HG03097 (cell line): ENCODE measurements around the gene ITGA7.

Experiments used
- ATAC-seq: cut with Tn5 transposase; IDR thresholded peaks from one replicate; pipeline ENCODE4 v1.9.1; 2021; ENCODE audit not compliant: unreplicated experiment, low FRiP score

The ITGA7 gene

GRCh38 chr12:55736780-55737580 is 29.3 kb upstream of the ITGA7 start:
- no peak for ATAC-seq

DNA sequence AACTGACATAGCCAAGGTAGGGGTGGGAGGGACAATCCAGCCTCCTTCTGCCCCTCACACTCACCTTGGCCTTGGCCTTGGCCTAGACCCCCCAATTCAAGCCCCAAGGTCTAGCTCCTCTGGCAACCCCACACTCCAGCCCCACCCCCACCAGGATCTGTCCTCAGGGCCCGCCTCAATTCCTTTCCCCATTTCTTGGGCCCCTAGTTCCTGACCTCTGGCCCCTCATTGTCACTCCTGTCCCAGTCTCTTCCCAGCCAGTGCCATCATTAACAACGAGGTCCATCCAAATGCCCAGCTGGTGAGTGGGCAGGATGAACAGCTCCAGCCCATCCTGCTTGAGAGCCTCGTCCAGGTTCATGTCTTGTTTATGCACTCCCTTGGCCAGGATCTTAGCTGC is 28.4 kb upstream of the ITGA7 start:
- ATAC-seq, result no peak

GRCh38 chr12:55734595-55734994 is 26.9 kb upstream of the ITGA7 start:
- ATAC-seq, result no peak

DNA sequence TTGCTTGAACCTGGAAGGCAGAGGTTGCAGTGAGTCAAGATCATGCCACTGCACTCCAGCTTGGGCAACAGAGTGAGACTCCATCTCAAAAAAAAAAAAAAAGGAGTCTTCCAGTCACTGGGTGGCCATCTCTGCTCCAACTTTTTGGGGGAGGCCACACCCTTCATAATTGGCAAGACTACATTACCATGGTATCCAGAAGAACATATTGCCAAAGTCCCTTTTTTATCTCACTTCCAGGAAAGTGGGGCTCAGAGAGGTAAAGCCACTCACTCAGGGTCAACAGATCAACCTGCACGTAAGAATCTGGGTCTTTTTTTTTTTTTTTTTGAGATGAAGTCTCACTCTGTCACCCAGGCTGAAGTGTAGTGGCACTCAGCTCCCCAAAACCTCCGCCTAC is 26.2 kb upstream of the ITGA7 start:
- no peak for ATAC-seq

GRCh38 chr12:55733021-55733555 is 25.4 kb upstream of the ITGA7 start:
- ATAC-seq, result no peak

- ATAC-seq, result no peak
These were observed 24.6 kb upstream of the ITGA7 start for GRCh38 chr12:55732288-55732687.

DNA sequence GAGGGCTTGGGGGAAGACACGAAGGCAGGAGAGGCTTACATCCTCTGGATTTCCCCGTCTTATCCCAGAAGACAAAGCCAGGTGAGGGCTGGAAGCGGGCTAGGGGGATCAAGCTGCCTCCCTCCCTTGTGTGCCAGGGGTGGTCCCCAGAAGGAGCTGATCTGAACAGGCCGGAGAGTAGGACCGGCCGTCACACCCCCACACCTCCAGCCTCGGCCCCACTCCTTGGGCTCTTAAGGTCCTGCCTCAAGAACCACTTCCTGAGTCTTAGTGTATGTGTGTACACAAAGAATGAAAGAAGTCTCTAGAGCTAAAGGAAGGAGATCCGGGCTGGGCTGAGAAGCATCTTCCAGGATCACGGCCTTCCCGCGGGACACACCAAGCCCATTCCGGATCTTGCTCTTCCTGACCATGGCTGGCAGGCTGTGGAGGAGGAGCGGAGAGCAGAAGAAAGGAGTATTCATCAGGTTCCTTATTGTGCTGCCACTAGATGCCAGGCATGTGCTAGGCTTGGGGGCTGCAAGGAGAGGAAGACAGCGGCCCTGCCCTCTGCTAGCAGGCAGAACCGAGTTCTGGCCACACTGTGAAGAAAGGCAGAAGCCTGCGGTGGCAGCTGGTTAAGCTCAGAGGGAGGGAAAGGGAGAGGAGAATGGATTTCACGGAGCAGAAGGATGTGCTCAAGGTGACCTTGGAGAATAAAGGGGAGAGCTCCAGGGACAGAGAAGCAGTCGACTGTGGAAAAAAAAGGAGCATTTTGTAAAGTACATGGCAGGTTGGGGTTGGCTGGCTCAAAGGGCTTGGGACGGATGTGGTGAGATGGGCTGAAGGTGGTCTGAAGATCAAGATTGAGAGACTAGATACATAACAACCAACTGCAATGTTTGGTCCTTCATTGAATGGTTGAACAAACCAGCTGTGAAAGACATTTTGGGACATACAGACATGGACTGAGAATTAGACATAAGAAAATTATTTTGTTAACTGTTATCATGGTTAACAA is 22.4 kb upstream of the ITGA7 start:
- peak; percentile 37 for ATAC-seq

- ATAC-seq, result peak; percentile 48
These were observed 21.5 kb upstream of the ITGA7 start, which contains the start of gene CD63 for GRCh38 chr12:55728939-55729818. Gene CD63, minus strand, starts transcription at chr12:55729009. Its CDS starts 668 bp downstream, at chr12:55728341.

GRCh38 chr12:55728186-55728938 is 20.7 kb upstream of the ITGA7 start:
- peak; percentile 11 for ATAC-seq

GRCh38 chr12:55727643-55728185 is 20.0 kb upstream of the ITGA7 start:
- no peak for ATAC-seq

GRCh38 chr12:55726971-55727370 is 19.3 kb upstream of the ITGA7 start:
- no peak for ATAC-seq

- no peak for ATAC-seq
These were observed 17.9 kb upstream of the ITGA7 start for GRCh38 chr12:55725556-55725955.

DNA sequence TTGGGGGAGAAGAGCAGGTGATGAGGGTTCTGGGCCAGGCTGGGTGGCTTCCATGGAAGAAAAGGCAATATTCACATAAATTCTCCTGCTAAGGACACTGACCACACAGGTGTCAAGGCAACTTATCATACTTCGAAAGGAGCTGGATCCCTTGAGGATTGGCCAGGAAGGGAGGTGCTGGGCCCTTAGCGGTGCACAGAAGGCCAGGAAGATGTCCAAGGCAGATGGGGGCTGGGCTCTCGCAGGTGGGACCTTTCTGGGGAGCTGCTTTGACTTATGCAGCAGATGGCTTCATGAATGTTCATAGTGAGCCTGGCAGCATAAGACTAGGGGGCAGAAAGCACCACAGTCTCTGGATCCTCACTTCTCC is 17.2 kb upstream of the ITGA7 start:
- no peak for ATAC-seq

GRCh38 chr12:55724226-55724939 is 16.7 kb upstream of the ITGA7 start:
- ATAC-seq, result no peak

DNA sequence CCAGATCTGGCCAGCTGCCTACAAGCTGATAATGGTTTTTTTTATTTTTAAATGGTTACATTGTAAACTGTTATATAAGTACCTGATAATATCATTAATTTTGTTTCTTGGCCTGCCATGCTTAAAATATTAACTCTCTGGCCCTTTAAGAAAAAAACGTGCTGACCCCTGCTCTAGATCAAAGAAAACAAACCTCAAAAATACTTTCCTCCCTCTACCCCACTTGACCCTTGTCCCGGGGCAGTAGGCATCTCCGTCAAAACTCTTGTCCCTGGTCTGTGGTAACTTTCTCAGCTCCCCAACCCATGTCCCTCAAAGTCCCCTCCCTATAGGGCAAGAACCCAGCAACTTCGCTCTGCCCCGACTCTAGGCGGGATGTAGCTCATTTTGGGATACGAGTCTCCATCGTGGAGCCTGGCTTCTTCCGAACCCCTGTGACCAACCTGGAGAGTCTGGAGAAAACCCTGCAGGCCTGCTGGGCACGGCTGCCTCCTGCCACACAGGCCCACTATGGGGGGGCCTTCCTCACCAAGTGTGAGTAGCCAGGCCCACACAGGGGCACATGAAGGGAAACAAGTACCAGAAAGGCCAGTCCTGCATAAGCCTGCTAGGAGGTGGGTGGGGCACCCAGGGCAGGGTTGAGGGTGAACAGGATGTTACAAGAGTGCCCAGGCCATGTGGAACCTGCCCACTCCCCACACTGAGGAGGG is 16.0 kb upstream of the ITGA7 start:
- ATAC-seq, result no peak

DNA sequence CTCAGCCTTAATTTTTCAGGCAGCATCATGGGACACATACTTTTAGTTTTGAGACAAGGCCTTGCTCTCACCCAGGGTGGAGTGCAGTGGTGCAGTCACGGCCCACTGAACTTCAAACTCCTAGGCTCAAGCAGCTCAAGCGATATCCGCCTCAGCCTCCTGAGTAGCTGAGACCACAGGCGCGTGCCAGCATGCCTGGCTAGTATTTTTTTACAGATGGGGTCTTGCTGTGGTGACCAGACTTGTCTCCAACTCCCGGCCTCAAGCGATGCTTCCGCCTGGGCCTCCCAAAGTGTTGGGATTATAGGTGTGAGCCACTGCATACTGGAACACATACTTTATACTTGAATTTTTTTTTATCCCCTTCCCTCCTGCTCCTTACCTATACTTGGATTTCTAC is 15.2 kb upstream of the ITGA7 start:
- no peak for ATAC-seq

GRCh38 chr12:55721601-55722213 is 14.0 kb upstream of the ITGA7 start:
- ATAC-seq, result no peak
